ENCODE results near the gene RFX5.
"Not testable (repeated sequence)": the region's sequence is repeated elsewhere in the genome, so short reads cannot be mapped to it uniquely, and the experiment has no call there.

The RFX5 gene

GRCh38 chr1:151346769-151347522 is at the start of gene RFX5:
Gene RFX5 (minus strand): TSS chr1:151347252. CDS start chr1:151346320, 932 bp downstream.
- peak; percentile 80 for DNase-seq (ENCODE audit: low spot score)

GRCh38 chr1:151396265-151396664 is 49.2 kb upstream of the RFX5 start:
- DNase-seq (ENCODE audit: low spot score): not testable (repeated sequence)

GRCh38 chr1:151393583-151393982 is 46.5 kb upstream of the RFX5 start:
- no peak for DNase-seq (ENCODE audit: low spot score)

- DNase-seq (ENCODE audit: low spot score): no peak
These were observed 44.1 kb upstream of the RFX5 start for GRCh38 chr1:151391079-151391563.

GRCh38 chr1:151390221-151391078 is 43.4 kb upstream of the RFX5 start:
- not testable (repeated sequence) for DNase-seq (ENCODE audit: low spot score)

- DNase-seq (ENCODE audit: low spot score): no peak
These were observed 39.0 kb upstream of the RFX5 start for GRCh38 chr1:151386002-151386401.

- no peak for DNase-seq (ENCODE audit: low spot score)
These were observed 37.5 kb upstream of the RFX5 start for GRCh38 chr1:151384584-151384983.

GRCh38 chr1:151377150-151377884 is 30.3 kb upstream of the RFX5 start:
- no peak for DNase-seq (ENCODE audit: low spot score)

- no peak for DNase-seq (ENCODE audit: low spot score)
These were observed 26.1 kb upstream of the RFX5 start for GRCh38 chr1:151373196-151373595.

- DNase-seq (ENCODE audit: low spot score): peak; percentile 62
These were observed 25.2 kb upstream of the RFX5 start, which contains the start of gene SELENBP1 for GRCh38 chr1:151372058-151372934. Gene SELENBP1 (minus strand): TSS chr1:151372705. CDS start chr1:151372641, 64 bp downstream.

GRCh38 chr1:151371370-151372057 is 24.5 kb upstream of the RFX5 start:
- DNase-seq (ENCODE audit: low spot score): no peak

GRCh38 chr1:151370211-151370911 is 23.3 kb upstream of the RFX5 start:
- no peak for DNase-seq (ENCODE audit: low spot score)

- no peak for DNase-seq (ENCODE audit: low spot score)
These were observed 22.6 kb upstream of the RFX5 start for GRCh38 chr1:151369621-151370048.

- no peak for DNase-seq (ENCODE audit: low spot score)
These were observed 22.2 kb upstream of the RFX5 start for GRCh38 chr1:151369302-151369610.

GRCh38 chr1:151368393-151369301 is 21.6 kb upstream of the RFX5 start:
- DNase-seq (ENCODE audit: low spot score): no peak

- DNase-seq (ENCODE audit: low spot score): no peak
These were observed 20.8 kb upstream of the RFX5 start for GRCh38 chr1:151367658-151368392.

- DNase-seq (ENCODE audit: low spot score): no peak
These were observed 17.9 kb upstream of the RFX5 start for GRCh38 chr1:151364996-151365395.

All from HuH-7 (cell line).